B cell (primary cell): Measurements from ENCODE around the gene IFITM1. TPM values are rescaled to one million over a fixed set of nuclear protein-coding genes. Genes with fewer than 3 reads are reported as not detected.

Source experiments
- ATAC-seq: fragments of 200-7000 bp; cut with Tn5 transposase; one replicate; pipeline ENCODE4 v1.10.0; 2021; ENCODE audit warnings: low read depth, mild to moderate bottlenecking, moderate number of reproducible peaks, moderate library complexity
- CTCF ChIA-PET: fragments of 350-600 bp; sonication (Branson Sonifier 250); formaldehyde crosslinking; loops from one replicate; lab custom pipeline; 2021; ENCODE audit warnings: antibody characterized with exemption, inconsistent platforms; lab: Charles Lee
- POLR2A ChIA-PET: fragments of 350-600 bp; sonication (Branson Sonifier 250); formaldehyde crosslinking; loops from one replicate; lab custom pipeline; 2021; ENCODE audit warnings: antibody characterized with exemption; lab: Charles Lee
- DNase-seq: peaks from one replicate; pipeline ENCODE4 v3.0.0; 2013
- H2AFZ ChIP-seq: 2 replicates; pipeline ENCODE4 v1.6.1; 2012; ENCODE audit warnings: mild to moderate bottlenecking, low read depth, low read length; ENCODE audit not compliant: insufficient read depth, poor library complexity, severe bottlenecking
- H3K27ac ChIP-seq, 2 donors: 1 replicate in 1 of 2; 2 replicates in 1 of 2; pipeline ENCODE4 v1.5.1; 2012 to 2013; ENCODE audit warnings: low read length in 2 of 2, mild to moderate bottlenecking in 2 of 2, moderate library complexity in 1 of 2
- H3K27me3 ChIP-seq, 4 experiments: fragments of 200-600 bp in 1 of 4; sonication (generic) in 1 of 4; replicated peaks in 1 of 4; 1 replicate in 2 of 4; 2 replicates in 2 of 4; pipeline versions ENCODE4 v1.6.1 to v1.7.0; 2013 to 2016; ENCODE audit warnings: low read length in 3 of 4, mild to moderate bottlenecking in 2 of 4, mixed read lengths in 1 of 4, moderate library complexity in 1 of 4; ENCODE audit not compliant: insufficient read depth in 4 of 4, control insufficient read depth in 3 of 4; ENCODE audit errors: control extremely low read depth in 1 of 4
- H3K36me3 ChIP-seq, 2 experiments: replicated peaks in 1 of 2; 1 replicate in 1 of 2; 2 replicates in 1 of 2; pipeline versions ENCODE4 v1.6.1 to v1.7.1; 2013; ENCODE audit warnings: low read length in 1 of 2; ENCODE audit not compliant: insufficient read depth in 2 of 2, control insufficient read depth in 1 of 2; ENCODE audit errors: control extremely low read depth in 1 of 2, extremely low read depth in 1 of 2
- H3K4me1 ChIP-seq, 2 donors: fragments of 200-600 bp in 1 of 2; sonication (generic) in 1 of 2; 1 replicate in 1 of 2; 2 replicates in 1 of 2; pipeline versions ENCODE4 v1.5.1 to v1.6.1; 2013 to 2017; ENCODE audit warnings: low read length in 2 of 2; ENCODE audit not compliant: control insufficient read depth in 2 of 2, insufficient read depth in 2 of 2
- H3K4me2 ChIP-seq: replicated peaks from 2 replicates; pipeline ENCODE3; 2012; ENCODE audit warnings: mild to moderate bottlenecking, low read depth, low read length; ENCODE audit not compliant: poor library complexity, severe bottlenecking
- H3K4me3 ChIP-seq, 5 experiments: fragments of 200-600 bp in 1 of 5; sonication (generic) in 1 of 5; 1 replicate in 3 of 5; 2 replicates in 2 of 5; pipeline versions ENCODE4 v1.5.1 to v1.7.0; 2011 to 2016; ENCODE audit warnings: low read length in 4 of 5, mild to moderate bottlenecking in 4 of 5, low read depth in 2 of 5, control low read depth in 1 of 5, moderate library complexity in 1 of 5; ENCODE audit not compliant: insufficient read depth in 1 of 5; ENCODE audit errors: control extremely low read depth in 1 of 5, extremely low read depth in 1 of 5
- H3K79me2 ChIP-seq: fragments of 200-600 bp; sonication (generic); one replicate; pipeline ENCODE4 v1.6.0; 2016; ENCODE audit warnings: low read length; ENCODE audit not compliant: control insufficient read depth, insufficient read depth
- H3K9ac ChIP-seq: fragments of 200-600 bp; sonication (generic); 2 replicates; pipeline ENCODE4 v1.6.1; 2017; ENCODE audit warnings: mild to moderate bottlenecking, low read length, moderate library complexity
- H3K9me3 ChIP-seq, 3 donors: one replicate each; pipeline versions ENCODE4 v1.6.1 to v1.7.1; 2013; ENCODE audit warnings: low read length in 2 of 3; ENCODE audit not compliant: control insufficient read depth in 2 of 3, insufficient read depth in 1 of 3; ENCODE audit errors: control extremely low read depth in 1 of 3
- H4K20me1 ChIP-seq: 2 replicates; pipeline ENCODE4 v1.6.0; 2012; ENCODE audit warnings: mild to moderate bottlenecking, low read length; ENCODE audit not compliant: insufficient read depth, control insufficient read depth, poor library complexity, severe bottlenecking
- H3K27ac Mint-ChIP-seq: one replicate; pipeline ENCODE4 v1.8.0; 2021; ENCODE audit warnings: mixed read lengths
- H3K27me3 Mint-ChIP-seq: one replicate; pipeline ENCODE4 v1.8.0; 2021; ENCODE audit warnings: mixed read lengths
- H3K4me1 Mint-ChIP-seq: one replicate; pipeline ENCODE4 v1.8.0; 2021; ENCODE audit warnings: mixed read lengths
- H3K4me3 Mint-ChIP-seq: one replicate; pipeline ENCODE4 v1.8.0; 2021; ENCODE audit warnings: mixed read lengths
- H3K9me3 Mint-ChIP-seq: one replicate; pipeline ENCODE4 v1.8.0; 2022; ENCODE audit warnings: mixed read lengths; ENCODE audit not compliant: insufficient read depth
- CTCF ChIP-seq: fragments of 200-600 bp; IDR thresholded peaks from one replicate; pipeline ENCODE4 v1.8.0; 2022; ENCODE audit warnings: antibody characterized with exemption, mild to moderate bottlenecking
- EZH2 ChIP-seq: IDR thresholded peaks from 2 replicates; pipeline ENCODE4 v1.6.1; 2012; ENCODE audit warnings: borderline replicate concordance, low read depth, mild to moderate bottlenecking, moderate library complexity, low read length; ENCODE audit not compliant: insufficient read depth, poor library complexity, severe bottlenecking
- WGBS: methylation state at CpG from one replicate; pipeline ENCODE4 v1.1.5; 2013; ENCODE audit warnings: missing lambda C conversion rate; ENCODE audit not compliant: insufficient coverage; 5-methylcytosine and 5-hydroxymethylcytosine counted together
- intact Hi-C: fragments of 100-400 bp; cut with micrococcal nuclease; formaldehyde crosslinking; loops from one replicate; pipeline ENCODE4 v1.10.0; 2022
- polyA plus RNA-seq: library from polyadenylated mRNA; depleted of rRNA; stranded (reverse); fragments of >200 nt; gene quantifications from 2 replicates; pipeline ENCODE4 v1.2.3, GENCODE V29; 2012
- total RNA-seq, 2 donors: library from RNA; stranded (reverse); fragments of 120-200 nt in 1 of 2; gene quantifications; 1 replicate in 1 of 2; 2 replicates in 1 of 2; pipeline versions ENCODE4 v1.2.3 to v1.2.4, GENCODE V29; 2013 to 2022

Gene IFITM1
- total and polyA plus RNA-seq, 2 donors (not counting 1 experiment from before 2014, with no cell fraction given), result 19.5 to 83.7 TPM

GRCh38 chr11:305844-306211 is 8.0 kb upstream of the IFITM1 start:
- DNase-seq (no peak), ATAC-seq (no peak)
- ChIA-PET CTCF (interaction anchor here (0.5 to 5.6 kb wide), 20 partner anchors 11 to 456 kb away, joined by 3 to 54 read pairs (median 6); partner anchors contain the start of genes BET1L, HRAS, PGGHG and PTDSS2), POLR2A (interaction anchor here (2.2 kb wide), 1 partner anchor 38 kb away, joined by 11 read pairs; no protein-coding TSS in a partner anchor)
- intact Hi-C loops, result loop anchor here (2.0 to 5.0 kb wide), 3 partner anchors 39 to 145 kb away; partner anchors contain the start of gene PTDSS2
- H3K9me3 Mint-ChIP-seq, result no peaks in the 10 kb centered on the region
- no peak for TF ChIP-seq EZH2
- no peak for TF ChIP-seq CTCF
- peaks cover 28 to 56% of the 10 kb centered on the region in 2 donors for H3K4me1 ChIP-seq
- no peaks in the 10 kb centered on the region for H3K9me3 ChIP-seq
- H3K4me2 ChIP-seq, result no peak overlapping the region
- H3K4me1 Mint-ChIP-seq, result peaks cover 48% of the 10 kb centered on the region
- H2AFZ ChIP-seq, result no peak overlapping the region
- peaks cover 7% of the 10 kb centered on the region for H3K79me2 ChIP-seq
- H3K27ac Mint-ChIP-seq, result no peak overlapping the region
- H3K27ac ChIP-seq, result no peak overlapping the region
- H3K27me3 ChIP-seq, result no peaks in the 10 kb centered on the region
- H3K4me3 ChIP-seq, result no peak overlapping the region
- H3K27me3 Mint-ChIP-seq, result no peaks in the 10 kb centered on the region
- WGBS, result 97% methylated on average over 10 of the region's 10 CpGs
- no peaks in the 10 kb centered on the region for H3K36me3 ChIP-seq
- H3K4me3 Mint-ChIP-seq, result no peak overlapping the region
- no peaks in the 10 kb centered on the region for H4K20me1 ChIP-seq
- H3K9ac ChIP-seq, result no peak overlapping the region

GRCh38 chr11:306645-307371 is 7.0 kb upstream of the IFITM1 start:
- Histone ChIP-seq H3K27me3 (no peaks in the 10 kb centered on the region), H3K79me2 (peaks cover 10% of the 10 kb centered on the region), H4K20me1 (no peaks in the 10 kb centered on the region), H3K4me3 (no peak overlapping the region), H3K4me1 (peaks cover 31 to 59% of the 10 kb centered on the region in 2 donors), H2AFZ (no peak overlapping the region), H3K9me3 (no peaks in the 10 kb centered on the region), H3K9ac (no peak overlapping the region), H3K27ac (peak overlapping the region; percentile 29 to 51), H3K36me3 (no peaks in the 10 kb centered on the region), H3K4me2 (no peak overlapping the region)
- ChIA-PET POLR2A (no interaction called here), CTCF (interaction anchor here (0.5 to 5.6 kb wide), 13 partner anchors 10 to 171 kb away, joined by 3 to 54 read pairs (median 7); partner anchors contain the start of genes BET1L, IFITM3, PTDSS2 and RIC8A)
- intact Hi-C loops, result loop anchor here (5.0 kb wide), 1 partner anchor 40 kb away; no protein-coding TSS in a partner anchor
- Mint-ChIP-seq H3K4me3 (peak overlapping the region; percentile 37), H3K27ac (peak overlapping the region; percentile 70), H3K4me1 (peaks cover 49% of the 10 kb centered on the region), H3K27me3 (no peaks in the 10 kb centered on the region), H3K9me3 (no peaks in the 10 kb centered on the region)
- DNase-seq (no peak), ATAC-seq (no peak)
- 84% methylated on average over 15 of the region's 17 CpGs for WGBS
- TF ChIP-seq CTCF, result no peak
- TF ChIP-seq EZH2, result no peak
